GM18870 (cell line): Measurements from ENCODE around the gene TFAP2E.

Source experiments
- ATAC-seq: cut with Tn5 transposase; IDR thresholded peaks from one replicate; pipeline ENCODE4 v1.9.1; 2021; ENCODE audit warnings: moderate library complexity; ENCODE audit not compliant: unreplicated experiment

The TFAP2E gene

GRCh38 chr1:35573198-35574124 is at the start of gene TFAP2E:
TFAP2E (plus strand) TSS chr1:35573314; CDS start chr1:35573578, 264 bp downstream.
- ATAC-seq, result no peak

DNA sequence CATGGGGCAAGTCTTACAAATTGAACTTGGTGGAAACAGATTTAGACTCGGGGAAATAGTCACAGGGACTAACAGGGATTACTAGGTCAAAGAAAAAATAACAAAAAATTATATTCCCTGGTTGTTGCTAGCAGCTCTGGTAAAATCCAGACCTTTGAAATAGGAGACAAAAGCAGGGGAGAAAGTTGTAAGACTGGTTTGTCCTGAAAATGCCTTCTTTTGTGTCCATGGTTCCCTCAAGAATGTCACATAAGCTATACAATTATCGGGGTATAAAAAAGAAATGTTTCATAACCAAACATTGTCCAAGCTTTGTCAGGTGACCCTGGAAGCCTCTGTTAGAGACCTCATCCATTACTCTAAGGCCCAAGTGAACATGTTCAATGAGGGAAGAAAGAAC is 49.0 kb upstream of the TFAP2E start:
- ATAC-seq, result no peak

GRCh38 chr1:35530168-35530567 is 42.9 kb upstream of the TFAP2E start:
- no peak for ATAC-seq

DNA sequence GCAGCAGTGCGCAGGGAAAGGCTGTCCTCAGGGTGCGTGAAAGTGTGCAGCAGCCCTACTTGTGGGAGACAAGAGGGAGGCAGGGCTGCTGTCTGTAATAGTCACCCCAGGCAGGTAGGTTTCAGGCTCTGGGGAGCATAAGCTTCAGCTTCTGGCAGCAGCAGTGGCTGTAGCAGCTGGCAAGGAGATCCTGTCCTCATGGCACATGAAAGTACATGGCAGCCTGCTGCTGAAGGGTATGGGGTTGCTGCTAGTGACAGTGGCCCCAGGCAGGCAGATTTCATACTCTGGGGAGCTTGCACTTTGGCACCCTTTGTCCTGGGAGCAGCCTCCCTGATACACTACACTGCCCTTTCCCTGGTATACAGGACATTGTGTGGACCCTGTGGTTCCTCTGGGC is 42.2 kb upstream of the TFAP2E start:
- ATAC-seq, result no peak

GRCh38 chr1:35531368-35531767 is 41.7 kb upstream of the TFAP2E start:
- ATAC-seq, result no peak

DNA sequence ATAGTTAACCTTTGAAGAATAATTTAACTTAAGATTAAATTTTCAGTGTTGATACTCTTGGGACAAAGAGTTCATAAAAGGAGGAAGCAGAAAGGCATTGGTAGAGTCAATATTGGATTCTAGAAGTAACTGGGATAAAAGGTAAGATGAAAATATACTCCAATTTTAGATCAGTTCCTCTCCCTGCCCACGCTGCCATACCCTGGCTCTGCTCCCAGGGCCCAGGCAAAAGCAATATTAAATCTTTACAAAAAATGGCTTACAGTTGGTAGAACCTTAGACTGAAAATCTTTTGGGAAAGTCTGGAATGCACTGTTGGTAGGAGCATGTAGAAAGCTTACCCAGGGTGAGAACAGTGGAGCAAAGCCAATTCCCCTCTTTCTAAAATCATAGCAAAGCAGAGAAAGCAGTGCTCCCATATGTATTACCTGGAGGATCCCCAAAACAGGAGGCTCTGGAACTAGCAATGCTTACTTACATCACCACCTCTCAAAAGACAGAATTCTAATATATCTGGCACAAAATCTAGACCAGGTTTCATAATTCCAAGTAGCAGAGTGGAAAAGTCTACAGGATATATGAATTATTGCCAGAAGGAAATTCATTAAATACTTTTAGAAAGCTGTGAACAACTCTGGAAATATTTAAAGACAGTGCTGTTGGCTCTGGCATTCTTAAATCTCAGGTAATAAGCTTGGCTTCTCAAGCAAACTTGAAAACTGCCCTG is 40.5 kb upstream of the TFAP2E start:
- ATAC-seq, result no peak

DNA sequence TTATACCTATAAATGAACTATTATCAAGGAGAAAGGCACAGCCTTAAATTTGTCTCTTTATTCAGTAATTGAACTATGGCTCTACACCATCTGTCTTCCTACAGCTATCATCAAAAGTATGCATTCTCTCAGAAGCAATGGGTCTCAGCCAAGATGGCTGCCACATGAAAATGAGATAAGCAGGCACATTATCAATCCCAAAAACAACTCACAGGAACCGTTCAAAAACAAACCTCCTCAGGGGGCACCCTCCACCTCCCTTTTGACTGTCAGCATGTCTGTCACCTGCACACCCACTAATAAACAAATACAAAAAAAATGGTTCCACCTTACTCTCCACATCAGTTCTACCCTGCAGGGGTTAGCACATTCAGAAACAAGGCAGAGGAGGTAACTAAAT is 39.5 kb upstream of the TFAP2E start:
- no peak for ATAC-seq

GRCh38 chr1:35535243-35535642 is 37.9 kb upstream of the TFAP2E start:
- no peak for ATAC-seq

- no peak for ATAC-seq
Observed at GRCh38 chr1:35536556-35537162, 36.5 kb upstream of the TFAP2E start.

GRCh38 chr1:35537806-35538205 is 35.3 kb upstream of the TFAP2E start:
- no peak for ATAC-seq

DNA sequence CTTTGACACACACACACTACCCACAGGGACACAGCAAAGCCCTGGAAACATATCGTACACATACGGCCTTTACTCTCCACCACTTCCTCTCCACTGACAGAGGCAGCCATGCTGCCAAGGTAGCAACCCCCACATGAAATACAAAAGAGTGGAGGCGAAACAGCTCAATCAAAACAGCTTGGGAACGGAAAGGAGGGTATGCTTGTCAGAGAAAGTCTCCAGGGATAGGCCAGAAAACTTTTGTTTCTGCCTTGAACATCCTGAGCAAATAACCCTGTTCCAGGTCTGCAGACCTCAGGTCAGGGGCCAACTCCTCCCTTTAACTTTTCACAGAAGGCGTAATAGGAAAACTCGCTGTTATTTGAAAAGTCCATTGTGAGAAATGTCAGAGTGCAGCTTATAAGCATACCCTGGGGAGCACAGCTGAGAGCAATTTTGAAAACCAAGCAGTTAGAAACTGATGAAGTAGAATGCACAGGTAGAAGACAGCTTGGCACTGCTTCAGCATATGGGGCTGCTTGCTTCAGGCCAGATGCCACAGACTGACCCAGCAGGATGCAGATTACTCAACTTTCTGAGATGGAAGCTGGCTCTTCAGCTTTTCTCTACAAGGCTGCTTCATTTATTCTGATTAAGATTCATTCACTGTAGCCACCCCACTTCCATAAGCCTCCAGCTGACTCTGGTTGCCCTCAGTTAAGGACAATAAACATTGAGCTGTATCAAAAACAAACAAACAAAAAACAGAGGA is 33.9 kb upstream of the TFAP2E start:
- no peak for ATAC-seq

DNA sequence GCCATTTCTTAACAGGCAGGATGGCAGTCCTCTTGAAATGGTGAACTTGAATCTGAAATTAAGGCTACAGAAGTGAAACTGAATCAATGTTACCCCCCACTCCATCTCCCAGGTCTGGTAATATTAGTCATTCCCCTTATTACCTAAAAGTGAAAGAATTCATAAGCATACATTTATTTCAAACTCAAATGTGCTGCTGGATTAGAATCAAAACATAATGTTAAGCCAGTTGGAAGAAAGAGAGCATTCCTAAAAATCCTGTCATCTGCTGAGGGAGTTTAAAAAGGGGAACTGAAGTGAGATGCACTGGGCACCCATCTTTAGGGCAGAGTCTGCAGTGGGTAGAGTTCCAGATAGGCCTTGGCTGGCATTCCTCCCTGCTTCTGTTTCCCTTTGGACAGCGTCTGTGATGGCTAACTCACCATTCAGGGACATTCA is 33.3 kb upstream of the TFAP2E start:
- ATAC-seq, result no peak

DNA sequence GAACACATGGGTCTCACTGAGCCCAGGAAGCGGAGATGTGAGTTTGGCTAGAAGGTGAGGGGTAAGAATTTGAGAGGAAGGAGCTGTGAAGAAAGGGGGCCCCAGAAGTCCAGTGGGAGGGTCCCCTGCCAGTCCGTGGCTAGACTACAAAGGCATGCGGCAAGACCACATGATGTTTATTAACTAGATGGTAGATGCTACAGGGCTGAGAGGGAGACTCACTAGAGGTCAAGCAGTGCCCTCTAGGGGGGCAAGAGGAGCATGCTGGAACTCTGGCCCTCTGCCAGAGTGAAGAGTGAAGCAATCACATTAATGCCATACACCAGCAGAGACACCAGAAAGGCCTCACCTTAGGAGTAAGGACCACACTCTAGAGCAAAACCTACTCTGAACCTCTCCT is 28.1 kb upstream of the TFAP2E start:
- no peak for ATAC-seq

DNA sequence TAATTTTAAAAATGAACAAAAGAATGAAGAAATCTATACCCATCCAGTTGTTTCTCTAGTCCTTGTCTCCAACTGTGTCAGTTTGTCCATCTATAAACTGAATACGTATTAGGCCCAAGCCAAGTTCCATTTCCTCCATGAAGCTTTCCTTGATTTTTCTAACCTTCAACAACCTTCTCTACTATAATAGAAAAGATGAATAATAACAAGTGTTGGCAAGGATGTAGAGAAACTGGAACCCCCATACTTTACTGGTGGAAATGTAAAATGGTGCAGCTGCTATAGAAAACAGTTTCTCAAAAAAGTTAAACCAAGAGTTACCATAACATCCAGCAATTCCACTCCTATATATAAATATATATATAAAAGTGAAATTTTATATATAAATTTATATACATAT is 26.5 kb upstream of the TFAP2E start:
- no peak for ATAC-seq

- ATAC-seq, result no peak
Observed at GRCh38 chr1:35553851-35554250, 19.3 kb upstream of the TFAP2E start.

DNA sequence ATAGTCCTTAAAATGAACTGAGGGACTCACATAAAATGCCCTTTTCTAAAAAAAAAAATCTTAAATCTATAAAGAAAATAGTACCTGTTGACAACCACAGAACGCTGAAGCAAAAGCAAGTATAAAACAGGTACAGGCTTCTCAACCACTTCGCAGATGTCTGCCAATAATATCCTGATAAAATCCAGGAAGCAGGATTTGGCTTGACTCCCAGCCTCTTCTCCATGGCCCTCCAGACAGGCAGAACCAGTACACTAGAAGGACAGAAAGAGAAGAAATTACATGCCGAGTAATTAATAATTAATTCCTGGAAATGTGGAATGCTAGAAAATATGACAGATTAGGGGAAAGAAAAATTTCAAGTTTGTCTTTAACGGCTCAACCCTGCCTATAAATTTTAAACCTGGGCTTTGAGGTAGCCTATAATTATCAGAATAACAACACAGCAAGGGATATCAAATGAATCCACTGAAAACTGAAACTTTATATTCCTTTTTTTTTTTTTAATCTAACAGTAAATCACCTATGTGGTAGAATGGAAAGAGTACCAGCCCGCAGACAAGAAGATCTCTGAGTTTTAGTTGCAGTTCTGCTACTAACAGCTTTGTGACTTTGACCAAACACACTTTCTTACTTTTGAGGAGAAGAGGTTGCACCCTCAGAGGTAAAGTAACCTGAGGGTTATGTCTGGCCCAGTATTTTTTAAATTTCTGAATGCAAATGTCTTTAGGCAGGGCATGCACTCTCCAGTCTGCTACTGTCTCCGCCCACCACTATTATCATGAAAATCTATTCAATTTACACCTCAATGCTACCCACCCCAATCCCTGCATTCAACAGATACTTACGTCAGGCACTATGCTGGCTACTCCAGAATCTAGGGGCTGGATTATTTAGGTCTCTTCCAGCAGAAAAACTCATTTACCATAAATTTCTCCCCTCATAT is 18.6 kb upstream of the TFAP2E start:
- no peak for ATAC-seq

DNA sequence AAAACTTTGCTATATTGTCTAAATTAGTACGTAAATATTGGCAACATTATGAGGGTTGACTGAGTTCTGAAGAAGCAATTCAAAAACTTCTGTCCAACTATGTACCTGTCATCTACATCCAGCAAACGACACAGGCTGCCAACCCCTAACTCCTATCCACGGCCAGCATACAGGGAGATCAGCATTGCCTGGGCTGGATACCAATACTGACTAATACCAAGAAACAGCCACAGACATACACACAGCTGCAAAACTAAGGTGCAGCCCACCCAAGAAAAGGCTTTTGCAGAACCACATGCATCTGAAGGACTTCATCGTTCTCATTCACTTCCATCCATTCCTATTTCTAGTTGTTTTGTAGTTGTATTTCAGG is 17.9 kb upstream of the TFAP2E start:
- ATAC-seq, result no peak

GRCh38 chr1:35555601-35556477 is 17.3 kb upstream of the TFAP2E start:
- ATAC-seq, result no peak
